Measurements from ENCODE around the gene WARS2. TPM values are rescaled to one million over a fixed set of nuclear protein-coding genes. Genes with fewer than 3 reads are reported as not detected.

Gene WARS2
- total and polyA plus RNA-seq, 12 donors, result 5.1 to 35.9 (median 20.9) TPM

DNA sequence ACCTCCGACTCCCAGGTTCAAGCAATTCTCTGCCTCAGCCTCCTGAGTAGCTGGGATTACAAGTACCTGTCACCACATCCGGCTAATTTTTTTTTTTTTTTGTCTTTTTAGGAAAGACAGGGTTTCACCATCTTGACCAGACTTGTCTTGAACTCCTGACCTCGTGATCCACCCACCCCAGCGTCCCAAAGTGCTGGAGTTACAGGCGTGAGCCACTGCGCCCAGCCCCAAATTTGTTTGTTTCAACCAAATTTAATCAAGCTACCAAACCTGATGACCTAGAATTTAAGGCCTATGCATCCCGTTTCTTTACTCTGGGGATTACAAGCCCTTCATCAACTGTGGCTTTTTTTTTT, 94.0 kb downstream of the WARS2 start:
- no peak overlapping the region for H3K4me3 ChIP-seq
- H3K36me3 ChIP-seq (replicated peaks in 1 of 2), result no peaks in the 10 kb centered on the region
- TF ChIP-seq, protein P1, sequence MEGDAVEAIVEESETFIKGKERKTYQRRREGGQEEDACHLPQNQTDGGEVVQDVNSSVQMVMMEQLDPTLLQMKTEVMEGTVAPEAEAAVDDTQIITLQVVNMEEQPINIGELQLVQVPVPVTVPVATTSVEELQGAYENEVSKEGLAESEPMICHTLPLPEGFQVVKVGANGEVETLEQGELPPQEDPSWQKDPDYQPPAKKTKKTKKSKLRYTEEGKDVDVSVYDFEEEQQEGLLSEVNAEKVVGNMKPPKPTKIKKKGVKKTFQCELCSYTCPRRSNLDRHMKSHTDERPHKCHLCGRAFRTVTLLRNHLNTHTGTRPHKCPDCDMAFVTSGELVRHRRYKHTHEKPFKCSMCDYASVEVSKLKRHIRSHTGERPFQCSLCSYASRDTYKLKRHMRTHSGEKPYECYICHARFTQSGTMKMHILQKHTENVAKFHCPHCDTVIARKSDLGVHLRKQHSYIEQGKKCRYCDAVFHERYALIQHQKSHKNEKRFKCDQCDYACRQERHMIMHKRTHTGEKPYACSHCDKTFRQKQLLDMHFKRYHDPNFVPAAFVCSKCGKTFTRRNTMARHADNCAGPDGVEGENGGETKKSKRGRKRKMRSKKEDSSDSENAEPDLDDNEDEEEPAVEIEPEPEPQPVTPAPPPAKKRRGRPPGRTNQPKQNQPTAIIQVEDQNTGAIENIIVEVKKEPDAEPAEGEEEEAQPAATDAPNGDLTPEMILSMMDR (IDR thresholded peaks at IDR 0.05), result no peak
- TF ChIP-seq POLR2A (IDR thresholded peaks at IDR 0.05), result no peak
- intact Hi-C loops (cut with DNase I), result no loop called here
- H3K27ac ChIP-seq, result peak overlapping the region in 2 of 5 donors; percentile 27 to 56
- no peaks in the 10 kb centered on the region for H3K9me3 ChIP-seq (replicated peaks in 1 of 3)
- DNase-seq, result no peak
- H3K27me3 ChIP-seq, result no peaks in the 10 kb centered on the region
- 73 to 81% (median 79%) methylated on average over 7 of the region's 7 CpGs for WGBS, 4 donors
- peaks cover 0 to 8% of the 10 kb centered on the region in 2 donors for H3K4me1 ChIP-seq (replicated peaks in 1 of 2)

DNA sequence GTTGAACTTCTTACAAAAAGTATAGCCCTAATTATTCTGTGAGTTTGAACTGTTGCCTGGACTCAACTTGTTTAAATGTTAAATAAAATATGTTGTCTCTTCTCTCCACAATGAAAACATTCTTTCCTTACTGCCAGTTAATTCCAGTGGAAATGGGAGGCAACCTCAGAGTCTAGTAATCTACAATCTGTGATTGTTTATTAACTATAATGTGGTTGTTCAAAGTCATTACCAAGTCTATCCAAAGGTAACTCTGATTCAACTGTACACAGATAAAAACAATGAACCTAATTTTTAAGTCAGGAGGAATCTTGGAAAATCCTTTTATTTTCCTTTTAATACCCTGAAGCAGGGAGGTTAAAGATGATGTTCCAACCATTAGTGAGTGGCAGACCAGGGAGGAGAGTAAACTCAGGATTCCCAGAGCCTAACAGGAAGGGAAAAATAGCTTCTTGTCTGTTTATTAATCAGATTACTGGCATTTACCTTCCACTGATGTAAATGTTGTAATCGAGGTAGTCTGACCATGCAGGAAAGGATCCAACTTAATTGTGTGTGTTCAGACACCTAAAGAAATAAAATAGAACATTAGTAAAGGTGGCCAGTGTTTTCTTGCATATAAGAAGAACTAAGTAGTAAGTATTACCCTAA, 95.2 kb downstream of the WARS2 start:
- TF ChIP-seq, protein P1 (IDR thresholded peaks at IDR 0.05), result no peak
- TF ChIP-seq POLR2A (IDR thresholded peaks at IDR 0.05), result no peak
- H3K9me3 ChIP-seq (replicated peaks in 1 of 3), result no peaks in the 10 kb centered on the region
- no peak overlapping the region for H3K27ac ChIP-seq
- 63 to 84% (median 71%) methylated on average over 1 of the region's 1 CpG for WGBS, 4 donors
- H3K36me3 ChIP-seq (replicated peaks in 1 of 2), result no peaks in the 10 kb centered on the region
- peaks cover 6 to 8% of the 10 kb centered on the region in 2 donors for H3K4me1 ChIP-seq (replicated peaks in 1 of 2)
- intact Hi-C loops (cut with DNase I), result no loop called here
- no peak overlapping the region for H3K4me3 ChIP-seq
- H3K27me3 ChIP-seq, result no peaks in the 10 kb centered on the region
- DNase-seq, result no peak

DNA sequence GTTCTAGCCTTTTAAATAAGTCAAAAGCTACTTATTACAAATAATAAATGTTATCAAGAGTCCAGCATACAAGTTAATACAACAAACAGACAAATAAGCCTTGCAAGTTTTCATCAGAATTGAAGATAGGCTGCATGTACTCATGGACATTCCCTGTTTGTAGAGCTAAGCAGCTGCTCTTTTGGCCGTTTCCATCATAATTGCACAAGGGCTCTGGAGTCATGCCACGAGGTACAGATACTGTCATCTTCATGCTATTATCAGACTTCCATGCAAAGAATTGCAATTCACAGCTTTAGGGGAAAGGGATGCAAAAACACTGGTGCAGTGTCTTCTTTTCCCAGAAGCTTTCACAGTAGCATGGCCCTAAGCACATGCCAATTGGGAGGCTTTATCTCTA, 99.5 kb downstream of the WARS2 start:
- DNase-seq, result peak; percentile 20 to 80 (median 72)
- H3K27me3 ChIP-seq, result no peaks in the 10 kb centered on the region
- intact Hi-C loops (cut with DNase I), result no loop called here
- 35 to 70% (median 45%) methylated on average over 2 of the region's 2 CpGs for WGBS, 4 donors
- TF ChIP-seq, protein P1 (IDR thresholded peaks at IDR 0.05), result no peak
- no peaks in the 10 kb centered on the region for H3K9me3 ChIP-seq (replicated peaks in 1 of 3)
- no peak overlapping the region for H3K27ac ChIP-seq
- H3K4me1 ChIP-seq (replicated peaks in 1 of 2), result peaks cover 0 to 6% of the 10 kb centered on the region in 2 donors
- H3K4me3 ChIP-seq, result no peak overlapping the region
- H3K36me3 ChIP-seq (replicated peaks in 1 of 2), result no peaks in the 10 kb centered on the region

DNA sequence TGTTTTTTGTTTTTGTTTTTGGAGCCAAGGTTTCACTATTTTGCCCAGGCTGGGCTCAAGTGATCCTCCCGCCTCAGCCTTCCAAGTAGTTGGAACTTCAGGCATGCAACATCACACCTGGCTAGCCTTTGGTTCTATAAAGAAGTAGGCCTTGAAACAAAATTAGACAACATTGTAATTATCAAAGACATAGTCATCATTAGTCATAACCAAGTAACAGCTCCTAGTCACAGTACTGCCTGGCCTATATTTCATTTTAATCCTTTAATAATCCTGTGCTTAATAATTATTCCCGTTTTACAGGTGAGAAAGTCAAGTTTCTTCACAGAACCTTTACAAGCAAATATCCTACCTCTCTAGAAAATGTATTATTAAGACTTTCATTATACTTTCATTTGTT, 100.0 kb downstream of the WARS2 start:
- Histone ChIP-seq H3K4me3 (no peak overlapping the region), H3K4me1 (replicated peaks in 1 of 2) (peaks cover 0 to 6% of the 10 kb centered on the region in 2 donors), H3K27ac (no peak overlapping the region), H3K36me3 (replicated peaks in 1 of 2) (no peaks in the 10 kb centered on the region), H3K9me3 (replicated peaks in 1 of 3) (no peaks in the 10 kb centered on the region), H3K27me3 (no peaks in the 10 kb centered on the region)
- WGBS, 4 donors, result 75 to 94% (median 90%) methylated on average over 2 of the region's 2 CpGs
- no peak for TF ChIP-seq POLR2A (IDR thresholded peaks at IDR 0.05)
- no peak for DNase-seq
- intact Hi-C loops (cut with DNase I), result no loop called here

DNA sequence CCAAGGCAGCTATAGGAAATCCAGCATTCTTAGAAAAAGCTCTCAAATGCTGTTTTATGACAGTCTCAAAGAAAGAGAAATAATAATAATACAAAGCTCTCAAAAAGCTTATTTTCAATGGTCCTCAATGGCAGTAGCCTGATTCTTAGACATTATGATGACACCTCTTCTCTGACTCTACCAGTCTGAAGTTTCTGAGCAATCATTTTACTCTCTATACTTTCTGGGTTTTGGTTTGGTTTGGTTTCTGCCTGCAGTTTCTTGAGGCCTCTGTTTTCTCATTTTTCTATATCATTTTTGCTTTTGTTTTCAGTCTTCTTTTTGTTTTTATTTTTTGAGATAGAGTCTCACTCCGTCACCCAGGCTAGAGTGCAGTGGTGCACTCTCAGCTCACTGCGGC, 102.1 kb downstream of the WARS2 start:
- WGBS, 4 donors, result 98 to 100% (median 100%) methylated on average over 2 of the region's 2 CpGs
- intact Hi-C loops (cut with DNase I), result no loop called here
- H3K4me1 ChIP-seq (replicated peaks in 1 of 2), result peaks cover 0 to 6% of the 10 kb centered on the region in 2 donors
- H3K4me3 ChIP-seq, result no peak overlapping the region
- no peak for DNase-seq
- no peak overlapping the region for H3K27ac ChIP-seq
- no peak for TF ChIP-seq POLR2A (IDR thresholded peaks at IDR 0.05)
- TF ChIP-seq, protein P1 (IDR thresholded peaks at IDR 0.05), result no peak
- H3K9me3 ChIP-seq (replicated peaks in 1 of 3), result no peaks in the 10 kb centered on the region
- H3K27me3 ChIP-seq, result no peaks in the 10 kb centered on the region
- no peaks in the 10 kb centered on the region for H3K36me3 ChIP-seq (replicated peaks in 1 of 2)

Measured in adrenal gland (tissue), 12 donors.